Activated CD4-positive, alpha-beta T cell treated with anti-CD3 and anti-CD28 coated beads, Interleukin-10, Interleukin-2, amounts not matched to agents 100 ng/mL and 50 ng/mL, durations not matched to agents 16 hours and 8 hours (primary cell): ENCODE results near the gene KSR2.
"Not testable (repeated sequence)": the region's sequence is repeated elsewhere in the genome, so short reads cannot be mapped to it uniquely, and the experiment has no call there.

Experiments used
- DNase-seq: peaks from one replicate; pipeline ENCODE4 v3.0.0-alpha.2; 2020

The KSR2 gene

DNA sequence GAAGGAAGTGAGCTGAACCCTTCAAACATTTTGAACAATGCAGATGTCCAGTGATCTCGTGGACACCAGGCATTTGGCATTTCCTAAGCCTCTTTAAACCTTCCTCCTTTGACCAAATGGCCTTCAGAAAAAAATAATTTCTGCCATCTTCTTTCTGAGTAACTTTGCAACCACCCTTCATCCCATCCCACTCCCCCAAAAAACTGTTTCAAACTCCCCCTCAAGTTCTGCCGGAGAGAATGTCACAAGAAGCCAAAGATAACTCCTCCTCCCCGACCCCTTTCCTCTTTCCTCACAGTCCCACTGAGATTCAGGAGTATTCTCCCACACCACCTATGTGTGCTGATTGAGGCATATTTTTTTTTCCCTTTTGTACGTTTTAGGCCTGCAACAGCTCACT, 1.7 kb downstream of the KSR2 start:
- no peak for DNase-seq

- DNase-seq, result no peak
These were observed 2.3 kb downstream of the KSR2 start for GRCh38 chr12:117966511-117966910.

GRCh38 chr12:117963836-117964235, 5.0 kb downstream of the KSR2 start:
- no peak for DNase-seq

DNA sequence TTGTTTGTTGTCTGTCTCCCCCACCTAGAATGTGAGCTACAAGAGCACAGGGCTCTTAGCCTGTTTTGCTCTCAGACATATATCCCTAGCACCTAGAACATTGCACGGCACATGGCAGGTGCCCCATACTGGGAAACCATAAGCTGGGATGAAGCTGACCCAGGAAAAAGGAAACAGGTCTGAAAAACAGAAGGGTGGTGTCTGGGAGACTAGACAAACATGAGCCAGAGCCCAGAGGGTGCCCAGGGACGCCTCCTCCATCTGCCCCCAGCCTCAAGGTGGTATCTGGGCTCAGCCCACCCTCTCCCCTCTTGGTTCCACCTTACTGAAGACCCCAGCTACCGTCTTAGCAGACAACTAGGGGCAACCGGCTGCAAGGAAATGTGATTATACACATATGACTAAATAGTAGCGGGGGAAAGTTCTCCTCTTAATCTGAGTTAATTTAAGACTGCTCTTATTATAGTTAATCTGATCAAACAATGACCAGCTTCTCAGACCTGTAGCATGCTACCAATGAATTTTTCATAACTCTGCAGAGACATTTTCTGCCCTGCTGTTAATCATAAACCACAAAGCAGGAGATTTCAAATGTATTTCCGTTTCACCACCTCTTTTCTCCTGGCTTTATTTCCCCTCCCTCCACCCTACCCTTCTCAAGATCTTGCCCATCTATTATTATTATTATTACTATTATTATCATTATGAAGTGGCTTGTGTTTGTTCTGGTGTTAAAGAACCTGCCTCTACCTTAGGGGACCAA, 31.9 kb downstream of the KSR2 start:
- no peak for DNase-seq

- DNase-seq, result no peak
These were observed 35.2 kb downstream of the KSR2 start for GRCh38 chr12:117933545-117933944.

DNA sequence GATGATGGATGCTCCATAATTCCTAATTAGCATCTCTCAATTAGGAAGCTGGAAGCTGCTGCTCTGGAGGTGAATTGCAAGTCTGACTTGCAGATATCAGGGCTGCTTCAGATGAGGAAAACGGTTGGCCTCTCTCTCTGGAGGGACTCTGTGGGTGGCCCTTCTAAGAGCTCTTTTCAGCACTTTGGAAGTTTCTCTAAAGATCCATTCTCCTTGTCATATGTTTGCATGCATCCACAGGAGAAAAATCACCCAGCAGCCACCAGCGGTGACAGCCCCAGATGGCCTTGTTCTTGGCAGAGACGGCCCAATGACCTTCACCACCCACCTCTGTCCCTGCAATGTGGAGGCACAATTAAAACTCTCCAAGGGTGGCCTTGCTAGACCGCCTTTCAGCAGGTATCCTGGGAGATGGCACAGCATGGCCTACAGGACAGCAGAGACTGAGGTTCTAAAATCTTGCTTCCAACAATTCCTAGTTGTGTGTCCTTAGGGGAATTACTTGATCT, 42.3 kb downstream of the KSR2 start:
- no peak for DNase-seq

DNA sequence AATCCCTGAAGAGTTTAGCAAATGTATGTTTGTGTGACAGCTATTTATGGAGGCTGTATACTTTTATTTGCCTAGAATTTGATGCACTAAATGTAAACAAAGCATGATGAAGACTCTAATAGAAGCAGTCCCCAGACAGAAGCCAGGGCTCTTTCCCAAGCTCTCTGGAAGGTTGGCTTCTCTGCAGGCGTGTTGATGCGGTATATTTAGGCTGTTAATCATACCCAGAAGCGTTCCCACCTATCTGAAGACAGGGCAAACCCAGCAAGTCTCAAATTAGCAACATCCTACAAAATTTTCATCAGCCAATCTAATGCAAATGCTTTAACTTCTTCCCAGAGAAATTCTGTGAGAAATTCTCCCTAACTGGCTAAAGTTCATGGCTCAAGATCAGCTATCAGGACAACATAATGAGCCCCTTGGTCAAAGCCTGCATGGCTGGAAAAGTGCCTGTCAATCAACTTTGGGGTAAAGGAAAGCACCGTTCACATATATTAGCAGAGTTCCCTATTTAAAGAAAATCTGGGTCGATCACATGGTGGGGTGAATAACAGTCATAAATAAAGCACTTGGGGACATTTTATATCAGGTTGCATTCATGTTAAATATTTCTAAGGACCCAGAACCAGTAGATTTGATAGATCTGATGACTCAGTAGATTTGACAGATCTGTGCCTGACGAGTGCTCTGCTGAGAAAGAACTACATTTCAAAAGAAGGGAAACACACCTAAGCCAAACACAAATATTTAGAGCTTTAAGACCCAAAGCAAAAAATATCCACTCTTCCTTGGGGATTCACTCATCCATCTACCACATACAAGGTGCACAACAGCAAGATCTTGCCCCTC, 46.6 kb downstream of the KSR2 start:
- DNase-seq, result no peak

DNA sequence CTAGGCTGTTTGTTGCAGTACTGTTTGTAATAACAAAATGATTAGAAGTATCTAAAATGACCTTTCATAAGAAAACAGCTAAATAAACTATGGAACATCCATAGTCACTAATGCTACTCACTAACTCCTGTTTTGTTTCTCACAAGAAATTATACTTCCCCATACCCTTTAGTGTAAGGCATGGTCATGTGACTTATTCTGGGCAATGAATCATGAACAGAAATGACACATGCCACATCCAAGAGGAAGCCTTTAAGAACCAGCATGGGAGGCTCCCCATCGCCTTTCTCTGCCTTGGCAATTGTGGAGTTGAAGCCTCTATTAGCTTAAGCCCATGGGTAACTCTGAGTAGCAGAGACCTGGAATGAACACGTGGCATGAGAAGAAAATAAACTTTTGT, 49.3 kb downstream of the KSR2 start:
- DNase-seq, result no peak

GRCh38 chr12:117914686-117915085, 54.1 kb downstream of the KSR2 start:
- no peak for DNase-seq

DNA sequence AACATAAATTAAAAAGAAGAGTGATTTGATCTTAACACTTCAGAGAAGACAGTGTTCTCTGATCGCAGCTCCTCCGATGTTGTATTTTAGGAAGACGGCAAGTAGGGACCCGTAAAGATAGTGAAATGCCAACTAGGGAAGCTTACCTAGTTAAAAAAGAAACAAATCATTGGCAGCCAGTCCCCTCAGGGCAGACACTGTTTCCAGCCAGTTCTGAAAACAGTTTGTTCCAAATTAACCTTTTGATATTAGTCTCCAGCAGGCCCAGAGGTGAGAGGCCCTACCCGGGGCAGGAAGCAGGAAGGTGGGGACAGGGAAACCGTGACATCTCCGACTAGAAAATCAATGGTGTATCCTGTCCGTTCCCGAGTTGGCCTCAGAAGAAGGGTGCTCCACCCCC, 56.0 kb downstream of the KSR2 start:
- no peak for DNase-seq

GRCh38 chr12:117908411-117908810, 60.4 kb downstream of the KSR2 start:
- no peak for DNase-seq

- DNase-seq, result no peak
These were observed 61.6 kb downstream of the KSR2 start for GRCh38 chr12:117907108-117907689.

- no peak for DNase-seq
These were observed 64.7 kb downstream of the KSR2 start for GRCh38 chr12:117904051-117904450.

- DNase-seq, result no peak
These were observed 65.5 kb downstream of the KSR2 start for GRCh38 chr12:117903110-117903840.

GRCh38 chr12:117901631-117902030, 67.2 kb downstream of the KSR2 start:
- no peak for DNase-seq

- DNase-seq, result no peak
These were observed 68.2 kb downstream of the KSR2 start for GRCh38 chr12:117900561-117900960.

DNA sequence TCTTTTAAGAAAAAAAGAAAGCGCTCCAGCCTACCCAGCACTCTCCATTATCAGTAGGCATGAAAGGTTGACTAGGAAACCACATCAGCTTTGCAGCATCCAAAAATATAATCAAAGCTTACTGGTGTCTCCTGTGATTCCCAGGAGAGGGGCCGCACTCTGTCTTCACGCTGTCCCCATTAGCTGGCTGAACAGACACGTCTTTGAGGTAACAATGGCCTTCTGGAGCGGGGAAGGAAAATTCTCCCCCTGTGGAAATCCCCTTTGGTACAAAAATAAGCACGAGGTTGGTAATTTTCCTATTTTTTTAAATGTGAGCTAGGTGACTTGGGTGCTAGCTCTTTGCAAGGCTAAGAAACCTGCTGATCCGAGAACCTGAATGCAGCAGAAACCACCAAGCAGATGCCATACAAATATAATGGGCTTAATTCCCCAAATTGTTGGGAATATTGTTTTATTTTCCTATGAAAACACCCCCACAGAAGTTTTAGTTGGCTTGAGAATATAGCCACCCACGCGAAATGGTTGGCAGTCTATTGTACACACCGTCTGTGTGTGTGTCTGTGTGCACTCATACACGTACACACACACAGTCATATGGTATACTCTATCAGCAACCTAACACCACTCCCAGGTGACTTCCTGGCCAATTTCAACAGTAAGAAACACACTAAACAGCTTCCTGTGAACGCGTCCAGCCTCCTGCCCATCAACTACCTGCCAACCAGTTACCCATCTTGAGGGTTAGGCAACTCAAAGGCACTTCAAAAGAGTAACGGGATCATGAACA, 71.2 kb downstream of the KSR2 start:
- DNase-seq, result no peak

DNA sequence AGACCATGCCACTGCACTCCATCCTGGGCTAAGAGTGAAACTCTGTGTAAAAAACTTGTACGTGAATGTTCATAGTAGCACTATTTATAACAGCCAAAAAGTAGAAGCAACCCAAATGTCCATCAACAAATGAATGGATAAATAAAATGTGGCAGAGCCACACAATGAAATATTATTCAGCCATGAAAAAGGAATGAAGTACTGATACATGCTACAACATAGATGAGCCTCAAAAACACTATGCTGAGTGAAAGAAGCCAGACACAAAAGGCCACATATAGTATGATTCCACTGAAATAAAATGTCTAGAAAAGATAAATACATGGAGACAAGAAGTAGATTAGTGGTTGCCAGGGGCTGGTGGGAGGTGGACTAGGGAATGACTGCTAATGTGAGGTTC, 72.8 kb downstream of the KSR2 start:
- DNase-seq, result no peak

- no peak for DNase-seq
These were observed 76.3 kb downstream of the KSR2 start for GRCh38 chr12:117892441-117892840.

DNA sequence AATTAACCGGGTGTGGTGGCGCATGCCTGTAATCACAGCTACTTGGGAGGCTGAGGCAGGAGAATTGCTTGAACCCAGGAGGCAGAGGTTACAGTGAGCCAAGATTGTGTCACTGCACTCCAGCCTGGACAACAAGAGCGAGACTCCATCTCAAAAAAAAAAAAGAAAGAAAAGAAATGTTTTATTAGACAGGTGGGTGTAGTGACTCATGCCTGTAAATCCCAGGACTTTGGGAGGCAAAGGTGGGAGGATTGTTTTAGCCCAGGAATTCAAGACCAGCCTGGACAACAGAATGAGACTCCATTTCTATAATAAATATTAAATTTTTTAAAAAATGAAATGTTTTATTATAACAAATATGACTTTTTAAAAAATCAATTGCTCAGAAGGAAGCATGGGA, 77.5 kb downstream of the KSR2 start:
- DNase-seq, result not testable (repeated sequence)

DNA sequence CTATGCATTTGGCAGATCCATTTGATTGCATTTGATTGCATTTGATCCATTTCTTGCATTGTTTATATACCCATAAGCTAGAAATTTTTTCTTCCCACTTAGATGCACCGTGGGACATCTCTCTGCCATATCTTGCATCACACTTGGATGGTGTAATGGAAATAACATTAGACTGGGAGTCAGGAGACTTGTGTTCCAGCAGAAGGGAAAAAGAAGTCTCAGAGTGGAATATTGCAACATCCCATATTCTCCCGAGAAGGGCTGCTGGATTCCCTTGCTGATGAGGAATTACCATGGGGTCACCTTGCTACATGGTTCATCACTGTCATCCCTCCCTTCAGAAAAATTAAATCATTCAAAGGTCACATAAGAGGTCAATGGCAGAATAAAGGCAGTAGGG, 78.1 kb downstream of the KSR2 start:
- no peak for DNase-seq

GRCh38 chr12:117890137-117890536, 78.7 kb downstream of the KSR2 start:
- peak; percentile 3 for DNase-seq
